Stimulated activated CD4-positive, alpha-beta T cell treated with anti-CD3 and anti-CD28 coated beads, Interleukin-1b, Interleukin-23, amount 100 ng/mL, for 48 hours (primary cell): ENCODE measurements around the gene PSMD4.
A peak's percentile ranks its signal among the peaks of the same experiment; 100 is the strongest.
"Not testable (repeated sequence)": the region's sequence is repeated elsewhere in the genome, so short reads cannot be mapped to it uniquely, and the experiment has no call there.

Source experiments
- DNase-seq: peaks from one replicate; pipeline ENCODE4 v3.0.0-alpha.2; 2020

PSMD4 gene

DNA sequence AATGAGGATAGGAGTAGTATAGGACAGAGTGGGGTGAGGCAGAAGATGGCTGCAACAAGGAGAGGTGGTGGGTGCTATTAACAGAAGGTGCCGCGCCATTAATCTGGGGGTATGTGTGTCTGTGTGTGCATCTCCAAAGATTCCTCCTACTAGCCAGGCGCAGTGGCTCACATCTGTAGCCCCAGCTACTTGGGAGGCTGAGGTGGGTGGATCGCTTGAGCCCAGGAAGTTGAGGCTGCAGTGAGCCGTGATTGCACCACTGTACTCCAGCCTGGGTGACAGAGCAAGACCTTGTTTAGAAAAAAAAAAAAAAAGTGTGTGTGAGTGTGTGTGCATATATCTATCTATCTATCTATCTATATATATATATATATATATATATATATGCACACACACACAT, 20.8 kb downstream of the PSMD4 start:
- DNase-seq, result not testable (repeated sequence)

DNA sequence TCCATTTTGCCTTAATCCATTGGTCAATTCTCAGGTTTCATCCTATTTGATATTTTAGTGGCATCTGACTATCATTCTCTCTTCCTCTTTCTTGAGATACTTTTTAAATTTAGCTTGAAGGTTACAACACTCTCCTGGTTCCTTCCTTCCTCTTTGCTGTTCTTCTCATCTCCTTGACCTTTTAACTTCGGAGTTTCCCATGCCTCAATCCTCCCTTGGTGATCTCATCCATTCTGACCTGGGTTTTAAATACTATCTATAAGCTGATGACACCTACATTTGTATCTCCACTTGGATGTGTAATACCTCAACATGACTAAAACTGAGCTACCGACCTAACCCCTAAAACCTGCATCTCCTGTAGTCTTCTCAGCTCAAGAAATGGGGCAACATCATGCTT, 22.7 kb downstream of the PSMD4 start:
- peak; percentile 20 for DNase-seq

DNA sequence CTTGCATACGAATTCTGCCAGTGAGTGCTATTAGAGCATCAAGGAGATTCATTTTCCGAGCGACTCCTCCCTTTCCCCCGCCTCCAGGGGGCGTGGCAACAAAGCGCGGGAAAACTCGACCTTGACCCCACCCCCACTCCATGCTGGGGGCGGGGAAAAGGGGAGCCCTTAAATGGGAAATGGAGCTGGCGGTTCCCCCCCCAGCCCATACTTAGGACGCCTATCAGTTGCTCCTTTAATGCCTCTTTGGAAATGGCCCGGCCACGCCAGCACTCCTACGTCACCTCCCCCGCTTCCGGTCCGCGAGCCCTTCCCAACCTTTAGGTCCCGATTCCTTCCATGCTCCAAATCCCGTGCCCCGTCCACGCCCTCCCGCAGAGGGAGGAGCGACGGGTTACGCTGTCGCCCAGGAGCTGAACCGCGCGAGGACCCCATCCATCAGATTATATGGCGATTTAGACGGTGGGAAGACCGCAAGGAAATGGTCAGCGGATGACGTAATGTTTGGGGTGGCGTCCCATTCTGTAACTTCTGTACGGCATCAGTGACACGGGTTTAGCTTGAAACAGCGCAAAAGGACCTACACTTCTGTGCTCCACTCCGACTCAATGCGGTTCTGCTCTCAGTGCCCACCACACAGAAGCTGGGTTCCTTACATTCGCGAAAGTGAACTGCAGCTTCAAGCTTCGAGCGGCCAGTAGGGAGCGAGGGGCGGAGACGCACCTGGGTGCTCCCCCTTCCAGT, 26.9 kb downstream of the PSMD4 start:
- peak; percentile 97 for DNase-seq

DNA sequence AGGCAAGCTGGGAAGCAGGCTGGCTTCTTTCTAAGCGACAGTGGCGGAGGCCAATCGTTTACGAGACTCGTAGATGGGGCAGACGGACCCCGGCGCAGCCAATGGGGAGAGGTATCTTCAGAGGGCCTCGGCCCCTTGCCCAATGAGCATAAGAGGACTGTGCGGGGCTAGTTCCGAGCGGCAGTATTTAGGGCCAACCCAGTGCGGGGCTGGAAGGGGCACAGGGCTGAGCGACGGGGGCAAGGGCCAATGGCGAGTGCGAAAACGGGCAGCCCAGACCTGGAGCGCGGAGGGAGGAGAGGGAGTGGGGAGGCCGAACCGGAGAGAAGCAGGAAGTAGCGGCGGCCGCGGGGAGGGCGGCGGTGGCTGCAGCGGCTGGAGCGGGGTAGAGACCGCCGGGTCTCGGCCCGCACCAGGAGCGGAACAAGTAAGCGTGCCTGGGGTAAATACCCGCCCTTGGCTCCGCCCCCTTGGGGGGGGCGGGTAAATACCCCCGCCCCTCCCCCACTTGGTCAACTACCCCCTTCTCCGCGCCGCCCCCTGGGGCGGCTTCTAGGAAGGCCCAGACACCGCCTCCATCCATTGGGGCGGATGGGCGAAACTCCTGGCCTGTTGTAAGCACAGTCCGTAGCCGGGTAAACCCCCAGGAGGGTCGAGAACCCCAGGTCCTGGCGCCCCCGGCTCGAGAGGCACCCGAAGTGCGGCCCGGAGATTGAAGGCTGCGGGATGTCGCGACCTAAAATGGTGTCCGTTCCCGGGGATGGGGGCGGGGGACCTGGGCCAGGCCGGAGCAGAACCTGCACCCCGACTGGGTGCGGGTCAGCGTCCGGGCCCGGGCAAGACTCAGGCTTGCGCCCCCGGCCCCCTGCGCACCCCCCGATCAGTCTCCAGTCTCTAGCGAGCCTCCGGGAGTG, 27.7 kb downstream of the PSMD4 start, which contains the start of gene ZNF687:
Gene ZNF687 (plus strand): TSS at position 331 of the 914 bp plus-strand sequence. CDS start 3,993 bp downstream, outside the sequence.
- DNase-seq, result peak; percentile 99

DNA sequence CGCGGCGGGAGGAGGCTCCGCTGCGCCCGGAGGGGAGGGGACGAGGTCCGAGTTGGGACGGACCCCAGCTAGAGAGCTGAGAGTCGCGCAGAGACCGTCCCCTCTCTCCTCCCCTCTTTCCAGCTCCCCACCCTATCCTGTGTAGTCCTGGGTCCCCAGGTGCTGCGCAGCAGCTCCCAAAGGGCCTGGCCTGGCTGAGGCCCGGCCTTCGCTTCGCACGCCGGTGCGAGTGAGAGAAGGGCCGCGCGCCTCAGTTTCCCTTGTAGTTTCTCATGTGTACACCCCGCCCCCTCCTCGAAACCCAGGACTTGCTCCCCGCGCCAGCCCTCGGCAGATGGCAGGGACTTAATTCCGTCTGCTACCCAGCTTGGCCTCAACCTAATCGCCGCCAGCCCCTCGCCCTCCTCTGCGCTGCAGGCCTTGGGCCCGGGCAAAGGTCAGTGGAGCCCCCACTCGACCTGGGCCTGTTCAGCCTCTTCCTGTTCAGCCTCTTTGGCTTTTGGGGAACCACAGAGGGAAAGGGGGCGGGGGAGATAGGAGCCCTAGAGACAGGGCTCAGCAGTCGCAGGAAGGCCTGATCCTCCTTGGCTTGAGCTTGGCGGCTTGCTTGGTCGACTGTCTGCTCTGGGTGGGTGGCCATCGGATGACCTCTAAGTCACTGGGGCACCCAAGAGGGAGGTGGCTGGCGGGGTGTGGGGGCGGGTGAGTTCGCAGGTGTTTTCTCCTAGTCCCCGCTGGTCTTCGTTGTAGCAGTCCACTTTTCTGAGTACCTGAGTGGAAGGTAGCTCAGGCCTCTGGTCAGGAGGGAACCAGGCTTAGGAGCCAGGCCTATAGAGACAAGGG, 28.6 kb downstream of the PSMD4 start:
- DNase-seq, result peak; percentile 20

DNA sequence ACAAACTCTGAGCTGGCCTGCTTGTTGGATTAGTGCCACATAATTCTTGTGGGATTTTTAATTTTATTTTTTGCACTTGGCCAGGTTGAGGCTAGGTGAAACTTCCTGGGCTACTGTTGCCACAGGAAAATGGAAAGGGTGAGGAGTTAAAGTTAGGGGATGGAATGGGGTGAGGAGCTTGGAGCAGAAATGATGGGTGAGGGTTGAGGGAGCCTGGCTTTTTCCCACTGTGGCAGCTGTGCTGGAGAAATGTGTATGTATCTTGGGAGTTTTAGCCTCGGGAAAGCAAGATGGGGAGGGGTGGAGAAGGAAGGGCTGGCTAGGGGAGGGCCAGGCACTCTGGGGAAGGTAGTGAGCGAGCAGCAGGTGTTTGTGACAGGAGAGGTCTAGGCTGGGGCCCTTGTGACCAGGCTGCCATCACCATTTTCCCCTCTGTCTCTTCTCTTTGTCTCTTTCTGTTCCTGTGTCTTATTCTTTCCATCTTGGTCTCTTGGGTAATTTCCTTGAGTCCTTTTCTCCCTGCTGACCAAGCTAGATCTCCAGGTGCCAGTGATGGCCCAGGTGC, 29.6 kb downstream of the PSMD4 start:
- no peak for DNase-seq

DNA sequence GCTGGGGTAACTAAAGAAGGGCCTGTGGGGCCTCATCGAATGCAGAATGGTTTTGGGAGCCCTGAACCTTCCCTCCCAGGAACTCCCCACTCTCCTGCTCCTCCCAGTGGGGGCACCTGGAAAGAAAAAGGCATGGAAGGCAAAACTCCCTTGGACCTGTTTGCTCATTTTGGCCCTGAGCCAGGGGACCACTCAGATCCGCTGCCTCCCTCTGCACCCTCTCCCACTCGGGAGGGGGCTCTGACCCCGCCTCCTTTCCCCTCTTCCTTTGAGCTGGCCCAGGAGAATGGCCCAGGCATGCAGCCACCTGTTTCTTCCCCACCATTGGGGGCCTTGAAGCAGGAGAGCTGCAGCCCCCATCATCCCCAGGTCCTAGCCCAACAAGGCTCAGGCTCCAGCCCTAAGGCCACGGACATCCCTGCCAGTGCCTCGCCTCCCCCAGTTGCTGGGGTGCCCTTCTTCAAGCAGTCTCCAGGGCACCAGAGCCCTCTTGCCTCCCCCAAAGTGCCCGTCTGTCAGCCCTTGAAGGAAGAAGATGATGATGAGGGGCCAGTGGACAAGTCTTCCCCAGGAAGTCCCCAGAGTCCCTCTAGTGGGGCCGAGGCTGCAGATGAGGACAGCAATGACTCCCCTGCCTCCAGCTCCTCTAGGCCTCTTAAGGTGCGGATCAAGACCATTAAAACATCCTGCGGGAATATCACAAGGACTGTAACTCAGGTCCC, 32.2 kb downstream of the PSMD4 start:
- DNase-seq, result no peak

DNA sequence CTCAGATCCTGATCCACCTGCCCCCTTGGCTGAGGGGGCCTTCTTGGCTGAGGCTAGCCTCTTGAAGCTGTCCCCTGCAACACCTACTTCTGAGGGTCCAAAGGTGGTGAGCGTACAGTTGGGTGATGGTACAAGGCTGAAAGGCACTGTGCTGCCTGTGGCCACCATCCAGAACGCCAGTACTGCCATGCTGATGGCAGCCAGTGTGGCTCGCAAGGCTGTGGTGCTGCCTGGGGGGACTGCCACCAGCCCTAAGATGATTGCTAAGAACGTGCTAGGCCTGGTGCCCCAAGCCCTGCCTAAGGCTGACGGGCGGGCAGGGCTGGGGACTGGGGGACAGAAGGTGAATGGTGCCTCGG, 32.8 kb downstream of the PSMD4 start:
- no peak for DNase-seq

DNA sequence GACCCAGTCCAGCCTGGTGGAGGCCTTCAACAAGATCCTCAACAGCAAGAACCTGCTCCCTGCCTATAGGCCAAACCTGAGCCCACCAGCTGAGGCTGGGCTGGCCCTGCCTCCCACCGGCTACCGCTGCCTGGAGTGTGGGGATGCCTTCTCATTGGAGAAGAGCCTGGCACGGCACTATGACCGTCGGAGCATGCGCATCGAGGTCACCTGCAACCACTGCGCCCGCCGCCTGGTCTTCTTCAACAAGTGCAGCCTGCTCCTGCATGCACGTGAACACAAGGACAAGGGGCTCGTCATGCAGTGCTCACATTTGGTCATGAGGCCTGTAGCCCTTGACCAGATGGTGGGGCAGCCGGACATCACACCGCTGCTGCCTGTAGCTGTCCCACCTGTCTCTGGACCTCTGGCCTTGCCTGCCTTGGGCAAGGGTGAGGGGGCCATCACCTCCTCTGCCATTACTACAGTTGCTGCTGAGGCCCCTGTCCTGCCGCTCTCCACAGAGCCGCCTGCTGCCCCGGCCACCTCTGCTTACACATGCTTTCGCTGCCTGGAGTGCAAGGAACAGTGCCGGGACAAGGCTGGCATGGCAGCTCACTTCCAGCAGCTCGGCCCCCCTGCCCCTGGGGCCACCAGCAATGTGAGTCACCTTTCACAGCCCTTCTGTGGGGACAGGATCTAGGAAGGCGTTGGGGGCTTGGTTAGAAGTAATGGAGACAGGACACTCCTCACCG, 33.4 kb downstream of the PSMD4 start:
- DNase-seq, result no peak

DNA sequence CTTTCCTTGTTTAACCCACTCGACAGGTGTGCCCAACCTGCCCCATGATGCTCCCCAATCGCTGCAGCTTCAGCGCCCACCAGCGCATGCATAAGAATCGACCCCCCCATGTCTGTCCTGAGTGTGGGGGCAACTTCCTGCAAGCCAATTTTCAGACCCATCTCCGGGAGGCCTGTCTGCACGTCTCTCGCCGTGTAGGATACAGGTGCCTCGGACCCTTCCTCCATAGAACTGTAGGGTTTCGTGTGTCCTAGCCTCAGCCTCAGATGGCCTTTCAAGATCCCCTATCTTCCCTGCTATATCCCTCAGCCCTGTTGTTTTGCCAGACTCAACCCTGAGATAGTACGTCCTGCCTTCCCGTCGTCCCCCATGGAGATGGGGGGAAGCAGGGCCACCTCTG, 34.0 kb downstream of the PSMD4 start:
- DNase-seq, result no peak

DNA sequence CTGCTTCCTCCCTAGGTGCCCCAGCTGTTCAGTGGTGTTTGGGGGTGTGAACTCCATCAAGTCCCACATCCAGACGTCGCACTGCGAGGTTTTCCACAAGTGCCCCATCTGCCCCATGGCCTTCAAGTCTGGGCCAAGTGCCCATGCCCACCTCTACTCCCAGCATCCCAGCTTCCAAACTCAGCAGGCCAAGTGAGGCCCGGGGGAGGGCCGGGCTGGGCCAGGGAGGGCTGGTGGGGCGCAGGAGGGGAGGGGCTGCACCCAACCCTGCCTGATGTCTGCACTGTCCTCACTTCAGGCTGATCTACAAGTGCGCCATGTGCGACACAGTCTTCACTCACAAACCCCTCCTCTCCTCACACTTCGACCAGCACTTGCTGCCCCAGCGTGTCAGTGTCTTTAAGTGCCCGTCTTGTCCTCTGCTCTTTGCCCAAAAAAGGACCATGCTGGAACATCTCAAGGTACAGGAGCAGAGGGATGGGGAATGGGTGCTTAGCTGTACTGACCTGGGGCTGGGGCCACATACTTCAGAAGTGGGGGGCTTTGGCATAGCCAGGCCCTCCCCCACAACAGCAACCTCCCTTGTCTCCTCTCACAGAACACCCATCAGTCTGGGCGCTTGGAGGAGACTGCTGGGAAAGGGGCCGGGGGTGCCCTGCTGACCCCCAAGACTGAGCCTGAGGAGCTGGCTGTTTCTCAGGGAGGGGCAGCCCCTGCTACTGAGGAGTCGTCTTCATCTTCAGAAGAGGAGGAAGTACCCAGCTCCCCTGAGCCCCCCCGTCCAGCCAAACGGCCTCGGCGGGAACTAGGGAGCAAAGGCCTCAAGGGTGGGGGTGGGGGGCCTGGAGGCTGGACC, 34.8 kb downstream of the PSMD4 start:
- DNase-seq, result no peak

DNA sequence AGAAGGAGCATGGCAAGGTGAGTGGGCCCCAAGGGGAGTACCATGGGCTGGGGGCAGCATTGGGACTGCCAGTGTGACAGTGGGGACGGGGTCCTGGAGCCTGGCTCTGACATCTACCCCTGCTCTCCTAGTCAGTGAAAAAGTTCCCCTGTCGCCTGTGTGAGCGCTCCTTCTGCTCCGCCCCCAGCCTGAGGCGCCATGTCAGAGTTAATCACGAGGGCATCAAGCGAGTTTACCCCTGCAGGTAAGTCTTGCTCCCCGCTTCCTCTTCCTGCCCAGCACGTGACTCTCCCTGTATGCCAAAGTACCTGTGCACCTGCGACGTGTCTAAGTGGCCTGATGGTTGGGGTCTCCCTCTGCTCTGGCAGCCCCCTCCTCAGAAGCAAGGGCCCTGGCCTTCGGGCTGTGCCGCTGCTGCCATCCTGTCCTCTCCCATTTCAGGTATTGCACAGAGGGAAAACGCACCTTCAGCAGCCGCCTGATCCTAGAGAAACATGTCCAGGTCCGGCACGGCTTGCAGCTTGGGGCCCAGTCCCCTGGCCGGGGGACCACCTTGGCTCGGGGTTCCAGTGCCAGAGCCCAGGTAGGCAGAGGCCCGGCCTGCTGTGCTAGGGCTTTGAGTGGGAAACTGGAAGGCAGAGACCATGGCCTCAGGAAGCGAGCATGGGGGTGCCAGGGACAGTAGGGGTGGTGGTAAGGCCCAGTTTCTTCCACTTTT, 35.6 kb downstream of the PSMD4 start:
- DNase-seq, result no peak

DNA sequence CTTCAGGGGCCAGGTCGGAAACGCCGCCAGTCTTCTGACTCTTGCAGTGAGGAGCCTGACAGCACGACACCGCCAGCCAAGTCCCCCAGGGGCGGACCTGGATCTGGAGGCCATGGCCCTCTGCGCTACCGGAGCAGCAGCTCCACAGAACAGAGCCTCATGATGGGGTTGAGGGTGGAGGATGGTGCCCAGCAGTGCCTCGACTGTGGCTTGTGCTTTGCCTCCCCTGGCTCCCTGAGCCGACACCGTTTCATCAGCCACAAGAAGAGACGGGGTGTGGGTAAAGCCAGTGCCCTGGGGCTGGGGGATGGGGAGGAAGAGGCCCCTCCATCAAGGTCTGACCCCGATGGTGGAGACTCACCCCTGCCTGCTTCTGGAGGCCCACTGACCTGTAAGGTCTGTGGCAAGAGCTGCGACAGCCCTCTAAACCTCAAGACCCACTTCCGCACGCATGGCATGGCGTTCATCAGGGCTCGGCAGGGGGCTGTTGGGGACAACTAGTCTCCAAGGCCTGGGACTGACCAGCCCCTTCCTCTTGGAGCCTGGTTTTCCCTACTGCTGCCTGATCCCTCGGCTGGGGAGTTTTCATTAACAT, 36.3 kb downstream of the PSMD4 start:
- no peak for DNase-seq

DNA sequence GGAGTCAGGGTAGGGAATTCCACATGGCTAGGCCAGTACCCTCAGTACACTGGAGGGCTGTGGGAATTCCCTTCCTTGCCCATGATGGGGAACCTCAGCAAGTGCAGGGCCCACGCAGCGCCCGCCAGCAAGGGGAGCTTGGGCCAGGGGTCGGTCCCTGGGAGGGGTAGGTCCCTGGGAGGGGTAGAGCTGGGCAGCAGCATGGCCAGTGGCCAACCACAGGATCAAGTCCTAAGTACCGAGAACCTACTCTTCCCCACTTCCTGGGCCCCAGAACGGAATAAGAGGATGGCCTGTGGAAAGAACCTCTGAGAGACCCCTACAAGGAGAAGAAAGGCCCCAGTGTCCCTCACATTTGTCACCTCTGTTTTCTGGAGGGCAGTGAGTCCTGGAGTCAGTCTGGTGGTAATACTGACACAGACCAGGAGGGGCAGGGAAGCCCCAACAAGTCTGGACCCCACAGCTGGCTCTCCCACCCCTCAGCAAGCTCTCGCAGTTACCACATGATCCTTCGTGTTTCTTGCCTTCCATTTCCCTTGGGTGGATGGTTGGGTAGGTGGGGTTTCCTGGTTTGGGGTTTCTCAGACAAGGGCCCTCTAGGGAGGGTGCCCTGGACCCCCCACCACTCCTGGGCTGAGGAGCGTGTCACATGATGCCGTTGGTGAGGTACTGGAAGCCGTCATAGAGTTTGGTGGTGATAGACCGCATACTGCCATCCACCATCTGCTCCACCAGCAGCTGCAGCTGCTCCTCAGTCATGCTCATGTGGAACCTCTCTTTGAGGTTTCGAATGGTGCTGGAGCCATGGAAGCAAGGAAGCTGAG, 37.9 kb downstream of the PSMD4 start:
- DNase-seq, result no peak

DNA sequence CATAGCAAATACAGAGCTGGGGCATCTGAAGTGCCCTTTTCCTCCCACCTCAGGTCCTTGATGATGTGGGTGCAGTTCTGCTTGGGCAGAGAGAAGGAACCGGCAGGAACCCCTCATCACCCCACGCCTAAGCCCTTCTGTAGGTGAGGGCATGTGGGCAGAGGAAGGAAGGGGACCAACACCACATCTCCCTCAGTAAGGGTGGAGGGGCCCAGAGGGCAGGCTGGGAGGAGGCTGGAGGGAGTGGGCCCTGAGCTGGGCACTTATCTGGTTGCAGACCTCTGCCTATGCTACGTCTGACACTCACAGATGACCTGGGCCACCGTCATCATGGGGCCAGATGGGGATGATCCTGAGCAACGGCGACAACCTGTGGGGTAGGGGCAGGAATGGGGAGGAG, 38.6 kb downstream of the PSMD4 start:
- DNase-seq, result no peak

DNA sequence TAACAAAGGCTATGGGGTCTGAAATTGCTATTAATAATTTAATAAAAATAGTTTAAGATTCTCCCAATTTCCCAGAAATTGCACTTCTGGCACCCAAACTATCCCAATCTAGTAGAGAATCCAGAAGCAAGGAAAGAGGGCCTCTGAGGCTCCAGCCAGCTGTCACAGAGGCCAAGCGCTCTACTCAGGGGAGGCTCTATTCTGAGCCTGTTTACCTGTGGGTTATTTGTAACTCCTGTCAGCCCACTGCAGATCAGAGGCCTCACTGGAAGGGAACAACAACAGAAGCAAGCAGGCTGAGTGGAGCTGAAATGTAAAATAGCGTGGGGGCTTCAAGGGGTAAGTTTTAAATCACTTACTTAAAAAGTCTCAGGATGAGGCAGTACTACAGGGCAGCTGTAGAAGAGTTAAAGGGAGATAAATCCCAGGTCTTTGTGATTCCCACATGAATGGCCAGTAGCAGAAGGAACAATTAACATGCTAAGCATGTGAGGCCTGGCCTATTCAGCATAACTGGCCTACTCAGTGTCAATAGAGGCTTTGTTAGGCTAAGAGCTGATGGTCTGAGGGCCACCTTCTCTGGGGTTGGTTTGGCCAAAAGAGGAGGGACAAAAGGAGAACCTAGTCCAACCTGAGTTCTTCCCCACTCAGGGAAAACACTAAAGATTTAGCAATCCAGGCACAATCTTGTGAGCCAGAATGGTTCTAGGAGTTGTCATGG, 40.4 kb downstream of the PSMD4 start:
- no peak for DNase-seq

DNA sequence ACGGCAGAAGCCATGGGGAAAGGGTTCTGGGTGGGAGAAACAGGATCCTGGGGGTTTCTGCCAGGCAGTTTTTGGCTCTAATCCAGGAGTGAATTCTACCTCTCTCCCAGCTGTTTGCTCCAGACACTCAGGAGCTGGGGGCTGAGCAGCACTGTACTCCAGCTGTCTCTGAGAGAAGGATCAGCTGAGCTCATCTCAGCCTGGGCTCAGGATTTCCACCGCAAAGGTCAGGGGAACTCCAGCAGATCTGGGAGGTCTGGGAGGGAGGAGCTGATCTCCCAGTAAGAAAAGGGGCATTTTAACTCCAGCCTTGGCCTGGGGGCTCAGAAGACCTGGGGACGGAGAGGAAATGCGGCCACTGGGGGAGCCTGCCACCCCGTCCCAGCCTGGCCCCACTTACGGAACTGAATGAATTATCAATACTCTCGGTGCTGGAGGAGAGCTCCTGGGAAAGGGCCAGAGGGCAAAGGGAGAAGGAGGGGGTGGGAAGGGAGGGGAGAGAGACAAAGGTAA, 55.3 kb downstream of the PSMD4 start:
- no peak for DNase-seq
